Hepatocyte (in vitro differentiated cells): ENCODE data around the gene LRP1B.

Experiments used
- EZH2 ChIP-seq: fragments of 200-600 bp; sonication (generic); IDR thresholded peaks from 2 replicates; pipeline ENCODE4 v1.6.1; 2016; ENCODE audit warnings: antibody characterized with exemption, mild to moderate bottlenecking, borderline replicate concordance
- EZH2phosphoT487 ChIP-seq: fragments of 200-600 bp; sonication (generic); IDR thresholded peaks from one replicate; pipeline ENCODE4 v1.6.1; 2018; ENCODE audit warnings: antibody characterized with exemption, mild to moderate bottlenecking, low read depth, moderate library complexity; ENCODE audit not compliant: unreplicated experiment, severe bottlenecking
- TF ChIP-seq, protein P1 (sequence below): fragments of 200-600 bp; sonication (generic); IDR thresholded peaks from 2 replicates; pipeline ENCODE4 v1.5.1; 2016; ENCODE audit warnings: antibody characterized with exemption, mild to moderate bottlenecking; ENCODE audit not compliant: poor library complexity

DNA sequence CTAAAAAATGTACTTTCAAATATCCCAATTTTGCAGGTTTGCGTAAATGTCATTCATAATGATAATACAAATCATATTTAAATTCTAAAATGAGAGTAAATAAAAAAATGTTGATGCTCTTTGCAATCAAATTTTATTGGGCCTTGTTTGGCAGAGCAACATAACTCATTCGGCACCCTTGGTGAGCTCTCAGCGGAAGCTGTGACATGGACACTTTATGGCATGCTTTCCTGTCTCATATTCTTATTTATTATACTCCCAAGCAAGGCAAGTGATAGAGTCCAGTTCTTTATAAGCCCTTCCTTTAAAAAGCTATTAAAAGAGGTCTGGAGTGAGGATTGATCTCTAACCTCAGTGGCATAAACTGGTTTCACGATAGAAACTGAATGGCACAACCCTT, 1857.4 kb downstream of the LRP1B start:
- TF ChIP-seq, protein P1, sequence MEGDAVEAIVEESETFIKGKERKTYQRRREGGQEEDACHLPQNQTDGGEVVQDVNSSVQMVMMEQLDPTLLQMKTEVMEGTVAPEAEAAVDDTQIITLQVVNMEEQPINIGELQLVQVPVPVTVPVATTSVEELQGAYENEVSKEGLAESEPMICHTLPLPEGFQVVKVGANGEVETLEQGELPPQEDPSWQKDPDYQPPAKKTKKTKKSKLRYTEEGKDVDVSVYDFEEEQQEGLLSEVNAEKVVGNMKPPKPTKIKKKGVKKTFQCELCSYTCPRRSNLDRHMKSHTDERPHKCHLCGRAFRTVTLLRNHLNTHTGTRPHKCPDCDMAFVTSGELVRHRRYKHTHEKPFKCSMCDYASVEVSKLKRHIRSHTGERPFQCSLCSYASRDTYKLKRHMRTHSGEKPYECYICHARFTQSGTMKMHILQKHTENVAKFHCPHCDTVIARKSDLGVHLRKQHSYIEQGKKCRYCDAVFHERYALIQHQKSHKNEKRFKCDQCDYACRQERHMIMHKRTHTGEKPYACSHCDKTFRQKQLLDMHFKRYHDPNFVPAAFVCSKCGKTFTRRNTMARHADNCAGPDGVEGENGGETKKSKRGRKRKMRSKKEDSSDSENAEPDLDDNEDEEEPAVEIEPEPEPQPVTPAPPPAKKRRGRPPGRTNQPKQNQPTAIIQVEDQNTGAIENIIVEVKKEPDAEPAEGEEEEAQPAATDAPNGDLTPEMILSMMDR: no peak
- TF ChIP-seq EZH2 (no peak), EZH2phosphoT487 (no peak)
